Measurements from ENCODE around the gene ADGRD1. TPM values are rescaled to one million over a fixed set of nuclear protein-coding genes. Genes with fewer than 3 reads are reported as not detected.

Gene ADGRD1
- total and polyA plus RNA-seq, 4 donors: 9.9 to 15.4 (median 12.7) TPM

DNA sequence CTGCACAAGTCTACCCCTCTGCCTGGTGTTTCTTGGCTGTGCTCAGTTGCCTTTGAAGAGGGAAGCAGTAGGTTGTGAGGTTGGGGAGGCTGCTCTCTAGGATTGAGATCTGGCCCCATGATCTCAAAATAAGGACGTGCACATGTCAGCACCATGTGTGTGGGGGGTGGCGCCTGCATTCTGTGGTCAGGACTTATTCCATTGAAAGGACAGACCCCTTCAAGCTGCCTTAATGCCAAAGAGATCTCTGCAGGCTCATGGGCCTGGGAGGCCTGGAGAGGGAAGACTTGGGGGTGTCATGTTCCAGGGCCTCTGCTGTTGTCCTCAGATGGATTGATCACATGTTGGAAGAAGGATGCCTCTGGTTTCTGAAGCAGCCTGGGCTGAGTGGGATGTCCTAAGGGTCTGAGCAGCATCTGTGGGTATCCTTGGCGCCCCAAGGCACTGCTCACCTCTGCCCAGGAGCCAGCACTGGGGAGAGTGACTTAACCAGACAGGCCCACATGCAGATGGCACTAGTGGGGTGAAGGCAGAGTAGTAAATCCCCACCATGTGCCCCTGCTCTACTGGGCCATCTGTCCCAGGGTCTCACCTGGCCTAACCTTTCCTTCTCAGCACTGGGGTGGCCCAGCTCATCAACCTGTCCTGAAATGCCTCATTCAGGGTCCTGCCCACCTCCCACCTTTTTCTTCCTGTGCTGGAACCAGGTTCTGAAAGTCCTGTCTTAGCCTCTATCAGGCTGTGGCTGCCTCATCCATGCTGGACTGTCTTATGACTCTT lies 118.9 kb downstream of the ADGRD1 start:
- H3K4me1 ChIP-seq (ENCODE audit: control insufficient read depth, insufficient read depth, low read length): peaks cover 25% of the 10 kb centered on the region
- peaks cover 3% of the 10 kb centered on the region for H3K36me3 ChIP-seq (ENCODE audit: control insufficient read depth, insufficient read depth, low read length)
- DNase-seq (ENCODE audit: low read depth in 4 of 6, low spot score in 6 of 6): no peak
- H3K9me3 ChIP-seq (ENCODE audit: control insufficient read depth, insufficient read depth, low read length): no peaks in the 10 kb centered on the region
- H3K4me3 ChIP-seq (ENCODE audit: low read depth, low read length): no peak overlapping the region
- no peaks in the 10 kb centered on the region for H3K27me3 ChIP-seq (ENCODE audit: control insufficient read depth, insufficient read depth, low read length)
- 89% methylated on average over 3 of the region's 3 CpGs for WGBS (ENCODE audit: insufficient coverage)
- H3K27ac ChIP-seq (ENCODE audit: low read depth, low read length): no peak overlapping the region

DNA sequence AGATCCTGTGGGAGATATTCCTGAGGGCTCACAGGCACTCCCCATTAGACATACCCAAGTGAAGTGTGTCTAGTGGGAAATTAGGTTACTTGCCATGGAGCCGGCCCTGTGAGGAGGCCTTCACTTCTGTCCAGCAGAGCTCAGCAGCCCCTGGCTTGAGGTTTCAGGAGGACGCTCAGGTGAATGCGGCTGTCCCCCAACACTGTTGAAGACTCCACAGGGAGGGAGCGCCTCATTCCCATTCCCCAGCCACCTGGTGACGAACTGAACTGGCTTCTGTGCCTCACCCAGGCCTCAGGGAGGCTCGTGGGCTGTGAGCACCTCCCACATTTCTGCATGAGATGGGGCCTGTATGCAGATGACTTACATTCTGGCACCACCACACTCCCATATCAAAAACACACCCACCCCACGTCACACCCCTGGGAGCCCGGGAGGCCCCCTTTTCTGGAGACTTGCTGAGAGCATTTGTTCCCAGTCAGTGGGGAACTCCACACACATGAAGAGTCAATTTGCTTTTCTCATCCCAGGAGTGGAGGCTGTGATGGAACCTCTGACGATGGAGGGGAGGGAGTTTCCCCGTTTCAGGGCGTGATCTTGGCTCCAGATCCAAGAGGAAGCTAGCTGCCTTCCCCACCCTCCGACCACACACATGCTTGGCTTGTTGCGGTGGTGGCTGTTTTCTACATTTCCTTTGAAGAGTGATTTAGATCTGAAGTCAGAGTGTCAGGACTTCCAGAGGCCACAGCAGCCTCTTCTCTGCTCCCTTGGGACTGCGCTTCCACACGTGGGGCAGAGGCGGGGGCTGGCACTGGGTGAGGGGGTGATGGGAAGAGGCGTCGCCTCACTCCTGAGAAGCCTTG lies 120.7 kb downstream of the ADGRD1 start:
- peak in 1 of 6 donors; percentile 54 for DNase-seq (ENCODE audit: low read depth in 4 of 6, low spot score in 6 of 6)
- Histone ChIP-seq H3K27ac (ENCODE audit: low read depth, low read length) (peak overlapping the region; percentile 53), H3K27me3 (ENCODE audit: control insufficient read depth, insufficient read depth, low read length) (no peaks in the 10 kb centered on the region), H3K4me1 (ENCODE audit: control insufficient read depth, insufficient read depth, low read length) (peaks cover 11% of the 10 kb centered on the region), H3K4me3 (ENCODE audit: low read depth, low read length) (no peak overlapping the region), H3K36me3 (ENCODE audit: control insufficient read depth, insufficient read depth, low read length) (peaks cover 3% of the 10 kb centered on the region), H3K9me3 (ENCODE audit: control insufficient read depth, insufficient read depth, low read length) (no peaks in the 10 kb centered on the region)
- WGBS (ENCODE audit: insufficient coverage): 86% methylated on average over 8 of the region's 18 CpGs

DNA sequence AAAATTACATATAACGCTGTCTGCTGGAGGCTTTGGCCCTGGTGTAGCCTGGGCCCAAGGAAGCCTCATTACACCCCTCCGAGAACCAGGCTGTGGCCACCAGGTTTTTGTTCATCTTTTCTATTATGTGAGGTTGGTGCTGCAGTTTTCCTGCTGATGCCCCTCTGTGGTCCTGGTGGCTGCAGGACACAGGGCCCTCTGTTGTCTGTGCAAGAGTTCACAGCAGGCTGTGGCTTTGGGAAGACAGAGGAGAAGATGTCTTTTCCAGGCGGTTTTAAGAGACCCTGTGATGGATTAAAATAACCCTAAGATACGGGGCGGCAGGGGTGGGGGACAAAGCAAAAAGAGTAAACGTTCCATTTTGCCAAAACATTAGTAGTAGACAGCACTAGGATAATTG lies 121.5 kb downstream of the ADGRD1 start:
- Histone ChIP-seq H3K36me3 (ENCODE audit: control insufficient read depth, insufficient read depth, low read length) (peaks cover 3% of the 10 kb centered on the region), H3K27ac (ENCODE audit: low read depth, low read length) (no peak overlapping the region), H3K9me3 (ENCODE audit: control insufficient read depth, insufficient read depth, low read length) (no peaks in the 10 kb centered on the region), H3K27me3 (ENCODE audit: control insufficient read depth, insufficient read depth, low read length) (no peaks in the 10 kb centered on the region), H3K4me3 (ENCODE audit: low read depth, low read length) (no peak overlapping the region), H3K4me1 (ENCODE audit: control insufficient read depth, insufficient read depth, low read length) (peaks cover 11% of the 10 kb centered on the region)
- DNase-seq (ENCODE audit: low read depth in 4 of 6, low spot score in 6 of 6): no peak
- WGBS (ENCODE audit: insufficient coverage): 47% methylated on average over 6 of the region's 6 CpGs

DNA sequence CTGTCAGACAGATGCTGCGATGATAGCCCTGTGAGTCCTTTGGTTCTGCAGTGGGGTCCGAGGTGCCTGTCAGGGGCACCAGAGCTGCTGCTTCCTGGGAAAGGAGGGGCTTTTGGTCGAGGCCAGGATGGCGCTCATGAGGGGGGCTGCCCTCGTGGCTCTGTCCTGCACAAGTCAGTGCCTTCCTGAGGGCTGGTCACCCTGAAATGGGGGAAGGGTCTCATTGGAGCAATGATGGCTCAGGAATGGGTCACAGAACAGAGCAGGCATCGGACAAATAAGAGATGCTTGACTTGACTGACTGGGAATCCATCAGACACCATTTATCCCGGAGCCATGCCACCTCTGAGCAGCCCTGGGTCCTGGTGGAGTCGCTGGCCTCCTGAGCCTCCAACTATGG lies 121.9 kb downstream of the ADGRD1 start:
- Histone ChIP-seq H3K4me1 (ENCODE audit: control insufficient read depth, insufficient read depth, low read length) (peaks cover 11% of the 10 kb centered on the region), H3K9me3 (ENCODE audit: control insufficient read depth, insufficient read depth, low read length) (peaks cover 3% of the 10 kb centered on the region), H3K36me3 (ENCODE audit: control insufficient read depth, insufficient read depth, low read length) (peaks cover 3% of the 10 kb centered on the region), H3K27me3 (ENCODE audit: control insufficient read depth, insufficient read depth, low read length) (no peaks in the 10 kb centered on the region), H3K27ac (ENCODE audit: low read depth, low read length) (no peak overlapping the region), H3K4me3 (ENCODE audit: low read depth, low read length) (no peak overlapping the region)
- WGBS (ENCODE audit: insufficient coverage): 75% methylated on average over 8 of the region's 8 CpGs
- no peak for DNase-seq (ENCODE audit: low read depth in 4 of 6, low spot score in 6 of 6)

DNA sequence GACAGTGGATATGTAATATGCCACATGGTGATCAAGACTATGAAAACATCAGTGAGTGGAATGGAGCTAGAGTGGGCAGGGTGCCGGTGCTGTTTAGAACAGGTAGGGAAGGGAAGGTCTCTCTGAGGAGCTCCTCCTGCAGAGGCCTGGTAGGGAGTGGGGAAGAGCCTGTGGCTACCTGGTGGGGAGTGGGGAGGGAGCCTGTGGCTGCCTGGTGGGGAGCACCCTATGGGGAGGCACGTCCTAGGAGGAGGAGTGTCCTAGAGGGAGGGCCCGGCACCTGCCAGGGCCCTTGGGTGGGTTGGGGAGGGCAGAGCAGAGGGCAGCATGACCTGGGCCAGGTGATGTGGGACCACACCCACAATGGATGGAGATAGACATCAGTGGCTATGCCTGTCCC lies 122.6 kb downstream of the ADGRD1 start:
- H3K4me3 ChIP-seq (ENCODE audit: low read depth, low read length): no peak overlapping the region
- H3K36me3 ChIP-seq (ENCODE audit: control insufficient read depth, insufficient read depth, low read length): peaks cover 3% of the 10 kb centered on the region
- H3K27me3 ChIP-seq (ENCODE audit: control insufficient read depth, insufficient read depth, low read length): no peaks in the 10 kb centered on the region
- no peak for DNase-seq (ENCODE audit: low read depth in 4 of 6, low spot score in 6 of 6)
- H3K9me3 ChIP-seq (ENCODE audit: control insufficient read depth, insufficient read depth, low read length): peaks cover 3% of the 10 kb centered on the region
- H3K4me1 ChIP-seq (ENCODE audit: control insufficient read depth, insufficient read depth, low read length): peaks cover 11% of the 10 kb centered on the region
- 97% methylated on average over 3 of the region's 3 CpGs for WGBS (ENCODE audit: insufficient coverage)
- H3K27ac ChIP-seq (ENCODE audit: low read depth, low read length): no peak overlapping the region

DNA sequence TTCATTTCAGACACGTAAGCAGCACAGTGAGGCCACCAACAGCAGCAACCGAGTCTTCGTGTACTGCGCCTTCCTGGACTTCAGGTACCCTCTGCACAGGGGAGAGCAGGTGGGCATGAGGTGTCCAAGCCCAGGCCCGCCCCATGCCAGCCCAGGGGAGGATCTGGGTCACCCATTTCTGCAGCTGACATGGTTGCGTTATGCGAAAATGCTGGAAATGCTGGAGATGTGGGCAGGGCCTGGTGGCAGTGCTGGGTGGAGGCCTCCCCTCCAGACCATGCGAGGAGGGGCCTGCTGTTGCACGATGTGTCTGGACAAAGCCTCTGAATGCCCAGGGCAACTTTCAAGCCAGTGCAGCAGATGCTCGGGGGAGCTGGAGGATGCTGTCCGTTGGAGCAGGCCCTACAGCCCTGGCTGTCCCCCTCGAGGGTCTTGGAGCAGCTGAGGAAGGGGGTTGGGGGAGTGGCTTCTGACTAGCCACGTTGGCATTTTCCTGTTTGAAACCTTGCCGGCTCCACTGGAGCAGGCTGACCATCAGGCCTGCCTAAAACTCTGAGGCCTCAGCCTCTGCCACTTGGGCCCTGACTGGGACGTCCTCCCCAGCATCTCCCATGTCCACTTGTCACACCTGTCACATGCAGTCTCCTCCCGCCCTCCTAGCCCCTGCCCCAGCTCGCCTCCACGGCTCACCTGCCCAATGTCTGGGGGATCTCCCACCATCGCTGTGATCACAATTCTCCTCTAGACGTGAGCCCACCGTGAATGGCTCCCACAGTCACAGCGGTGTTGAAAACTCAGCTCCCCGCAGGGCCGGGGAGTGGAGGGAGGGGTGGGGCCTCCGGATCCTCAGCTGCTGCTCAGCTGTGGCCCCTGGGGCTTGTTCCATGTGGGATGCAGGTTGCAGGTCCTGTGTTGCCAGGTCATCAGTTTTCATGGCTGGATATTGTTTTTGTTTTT lies 123.4 kb downstream of the ADGRD1 start:
- Histone ChIP-seq H3K27ac (ENCODE audit: low read depth, low read length) (no peak overlapping the region), H3K4me3 (ENCODE audit: low read depth, low read length) (no peak overlapping the region), H3K36me3 (ENCODE audit: control insufficient read depth, insufficient read depth, low read length) (peaks cover 3% of the 10 kb centered on the region), H3K27me3 (ENCODE audit: control insufficient read depth, insufficient read depth, low read length) (no peaks in the 10 kb centered on the region), H3K9me3 (ENCODE audit: control insufficient read depth, insufficient read depth, low read length) (peaks cover 3% of the 10 kb centered on the region), H3K4me1 (ENCODE audit: control insufficient read depth, insufficient read depth, low read length) (peaks cover 11% of the 10 kb centered on the region)
- 74% methylated on average over 25 of the region's 25 CpGs for WGBS (ENCODE audit: insufficient coverage)
- DNase-seq (ENCODE audit: low read depth in 4 of 6, low spot score in 6 of 6): no peak

DNA sequence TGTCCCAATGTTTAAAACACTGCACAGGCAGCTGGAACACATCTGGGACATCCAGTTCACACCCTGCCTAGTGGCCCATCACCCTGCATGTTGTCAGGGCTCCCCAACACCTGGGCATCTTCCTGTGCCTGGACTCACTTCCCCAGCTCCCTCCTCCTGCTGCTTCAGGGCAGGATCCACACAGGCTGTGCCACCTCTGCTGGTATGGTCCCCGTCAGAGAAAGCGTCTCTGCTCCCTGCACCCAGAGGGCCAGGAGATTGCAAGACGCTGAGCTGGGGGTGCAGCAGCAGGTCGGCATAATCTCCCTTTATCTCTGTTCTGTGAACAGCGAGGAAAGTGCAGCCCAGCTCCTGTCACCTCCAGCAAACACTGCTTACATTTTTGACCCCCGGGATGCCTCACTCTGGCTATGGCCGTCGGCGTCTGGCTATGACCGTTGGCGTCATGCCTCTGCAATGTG lies 124.3 kb downstream of the ADGRD1 start:
- H3K4me1 ChIP-seq (ENCODE audit: control insufficient read depth, insufficient read depth, low read length): peaks cover 11% of the 10 kb centered on the region
- H3K36me3 ChIP-seq (ENCODE audit: control insufficient read depth, insufficient read depth, low read length): peaks cover 3% of the 10 kb centered on the region
- H3K4me3 ChIP-seq (ENCODE audit: low read depth, low read length): no peak overlapping the region
- peaks cover 3% of the 10 kb centered on the region for H3K9me3 ChIP-seq (ENCODE audit: control insufficient read depth, insufficient read depth, low read length)
- WGBS (ENCODE audit: insufficient coverage): 60% methylated on average over 5 of the region's 11 CpGs
- H3K27ac ChIP-seq (ENCODE audit: low read depth, low read length): no peak overlapping the region
- no peak for DNase-seq (ENCODE audit: low read depth in 4 of 6, low spot score in 6 of 6)
- H3K27me3 ChIP-seq (ENCODE audit: control insufficient read depth, insufficient read depth, low read length): no peaks in the 10 kb centered on the region

DNA sequence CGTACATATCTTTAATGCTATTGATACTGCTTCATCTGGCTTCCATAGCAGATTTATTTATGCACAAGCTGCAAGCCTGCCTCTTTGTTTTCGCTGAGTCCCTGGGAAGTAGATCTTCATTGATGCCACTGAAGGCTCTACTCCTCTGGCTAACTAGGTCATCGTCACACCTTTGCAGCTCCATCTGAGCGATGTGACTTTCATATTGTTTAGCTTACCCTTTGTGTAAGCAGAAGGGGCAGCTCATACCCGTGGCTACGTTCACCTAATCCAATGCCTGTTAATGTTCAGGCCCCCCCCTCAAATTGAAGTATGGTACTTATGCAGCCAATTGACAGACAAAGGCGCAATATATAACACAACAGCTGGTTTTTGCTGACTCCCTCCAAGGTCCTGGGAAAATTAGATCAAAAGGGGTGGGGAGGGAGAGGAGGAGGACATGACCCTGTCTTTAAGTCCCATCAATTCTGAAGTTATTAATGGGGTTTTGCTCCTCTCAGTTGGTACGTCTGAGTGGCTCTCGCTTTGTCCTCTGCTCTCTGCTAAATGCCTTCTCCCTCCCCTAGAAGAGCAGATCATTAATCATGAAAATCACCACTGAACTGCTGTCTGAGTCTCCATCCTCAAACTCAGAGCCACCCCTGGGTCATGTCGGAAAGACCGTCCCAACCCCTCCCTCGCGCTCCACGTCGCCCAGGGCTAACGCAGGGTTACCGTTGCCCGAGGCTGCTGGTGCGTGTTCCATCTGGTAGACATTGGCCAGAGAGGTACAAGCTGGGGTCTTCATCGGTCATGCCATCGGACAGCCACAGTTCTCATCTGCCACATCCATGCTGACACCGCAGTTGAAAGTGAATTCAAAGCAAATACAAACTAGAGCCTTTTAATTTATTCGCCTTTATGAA lies 128.8 kb downstream of the ADGRD1 start:
- DNase-seq (ENCODE audit: low read depth in 4 of 6, low spot score in 6 of 6): peak in 1 of 6 donors; percentile 66
- 59% methylated on average over 17 of the region's 23 CpGs for WGBS (ENCODE audit: insufficient coverage)

More for the DNA sequence above, 128.8 kb downstream of the ADGRD1 start:
- Histone ChIP-seq H3K27me3 (ENCODE audit: control insufficient read depth, insufficient read depth, low read length) (no peaks in the 10 kb centered on the region), H3K9me3 (ENCODE audit: control insufficient read depth, insufficient read depth, low read length) (peaks cover 3% of the 10 kb centered on the region), H3K27ac (ENCODE audit: low read depth, low read length) (no peak overlapping the region), H3K4me1 (ENCODE audit: control insufficient read depth, insufficient read depth, low read length) (no peaks in the 10 kb centered on the region), H3K36me3 (ENCODE audit: control insufficient read depth, insufficient read depth, low read length) (peaks cover 4% of the 10 kb centered on the region), H3K4me3 (ENCODE audit: low read depth, low read length) (no peak overlapping the region)
